RWPE2 (cell line): ENCODE measurements around the gene SMIM45.
A peak's percentile ranks its signal among the peaks of the same experiment; 100 is the strongest.

Experiments
- ATAC-seq: fragments of 200-7000 bp; cut with Tn5 transposase; 3 replicates; pipeline ENCODE4 v1.9.1; 2021; ENCODE audit warnings: low read depth
- DNase-seq: peaks from one replicate; pipeline ENCODE4 v3.0.0-alpha.2; 2020; ENCODE audit warnings: low spot score
- H3K27ac ChIP-seq: fragments of 450-650 bp; 2 replicates; pipeline ENCODE4 v1.5.1; 2017; ENCODE audit warnings: mild to moderate bottlenecking; ENCODE audit not compliant: poor library complexity, severe bottlenecking
- H3K27me3 ChIP-seq: fragments of 250-450 bp; sonication (Bioruptor Pico); 2 replicates; pipeline ENCODE4 v1.5.1; 2021; ENCODE audit warnings: mild to moderate bottlenecking, moderate library complexity; ENCODE audit not compliant: insufficient read depth, poor library complexity, severe bottlenecking
- H3K36me3 ChIP-seq: fragments of 250-450 bp; sonication (Bioruptor Pico); 2 replicates; pipeline ENCODE4 v1.5.1; 2020; ENCODE audit warnings: low read depth, mild to moderate bottlenecking, moderate library complexity
- H3K4me1 ChIP-seq: fragments of 250-450 bp; sonication (Bioruptor Pico); 2 replicates; pipeline ENCODE4 v1.5.1; 2021; ENCODE audit warnings: mild to moderate bottlenecking, moderate library complexity; ENCODE audit not compliant: insufficient read depth, poor library complexity, severe bottlenecking
- H3K4me3 ChIP-seq: fragments of 250-450 bp; sonication (Bioruptor Pico); 2 replicates; pipeline ENCODE4 v1.5.1; 2021; ENCODE audit warnings: mild to moderate bottlenecking, moderate library complexity; ENCODE audit not compliant: severe bottlenecking
- H3K9me3 ChIP-seq: fragments of 250-450 bp; sonication (Bioruptor Pico); 2 replicates; pipeline ENCODE4 v1.5.1; 2021; ENCODE audit warnings: mild to moderate bottlenecking, moderate library complexity; ENCODE audit not compliant: severe bottlenecking
- TF ChIP-seq, protein P1 (sequence below): fragments of 450-650 bp; IDR thresholded peaks from one replicate; pipeline ENCODE4 v1.5.1; 2017; ENCODE audit warnings: mild to moderate bottlenecking, moderate library complexity; ENCODE audit not compliant: poor library complexity, severe bottlenecking

Gene SMIM45

DNA sequence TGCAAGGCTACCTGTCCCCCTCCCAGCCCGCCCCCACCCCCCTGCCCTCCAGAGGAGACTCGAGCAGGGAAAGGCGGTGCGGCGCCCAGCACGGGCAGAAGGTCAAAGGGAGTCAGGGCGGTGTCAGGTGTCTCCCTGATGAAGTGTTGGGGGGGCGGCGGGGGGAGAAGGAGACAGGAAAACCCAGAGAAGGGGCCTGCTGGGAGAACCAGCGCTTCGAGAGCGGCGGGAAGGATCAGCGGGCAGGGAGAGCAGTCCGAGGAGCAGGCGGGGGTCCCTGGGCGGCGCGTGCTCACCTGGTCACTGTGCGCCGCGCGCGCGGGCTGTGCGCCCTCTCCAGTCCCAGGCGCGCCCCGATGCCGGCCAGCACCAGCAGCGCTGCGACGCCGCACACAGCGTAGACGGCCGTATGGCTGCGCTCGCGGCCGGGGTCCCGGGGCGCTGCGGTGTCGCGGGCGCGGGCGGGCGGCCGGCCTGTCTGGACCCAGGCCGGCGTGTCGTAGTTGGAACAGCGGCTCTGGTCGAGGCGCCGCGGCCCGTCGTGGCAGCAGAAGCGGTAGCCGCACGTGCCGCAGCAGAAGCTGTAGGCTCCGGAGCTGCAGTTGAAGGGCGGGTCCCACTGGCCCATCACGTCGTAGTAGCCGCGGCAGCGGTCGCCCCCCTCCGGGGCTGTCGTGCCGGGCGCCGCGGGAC is 38.0 kb upstream of the SMIM45 start:
- TF ChIP-seq, protein P1, sequence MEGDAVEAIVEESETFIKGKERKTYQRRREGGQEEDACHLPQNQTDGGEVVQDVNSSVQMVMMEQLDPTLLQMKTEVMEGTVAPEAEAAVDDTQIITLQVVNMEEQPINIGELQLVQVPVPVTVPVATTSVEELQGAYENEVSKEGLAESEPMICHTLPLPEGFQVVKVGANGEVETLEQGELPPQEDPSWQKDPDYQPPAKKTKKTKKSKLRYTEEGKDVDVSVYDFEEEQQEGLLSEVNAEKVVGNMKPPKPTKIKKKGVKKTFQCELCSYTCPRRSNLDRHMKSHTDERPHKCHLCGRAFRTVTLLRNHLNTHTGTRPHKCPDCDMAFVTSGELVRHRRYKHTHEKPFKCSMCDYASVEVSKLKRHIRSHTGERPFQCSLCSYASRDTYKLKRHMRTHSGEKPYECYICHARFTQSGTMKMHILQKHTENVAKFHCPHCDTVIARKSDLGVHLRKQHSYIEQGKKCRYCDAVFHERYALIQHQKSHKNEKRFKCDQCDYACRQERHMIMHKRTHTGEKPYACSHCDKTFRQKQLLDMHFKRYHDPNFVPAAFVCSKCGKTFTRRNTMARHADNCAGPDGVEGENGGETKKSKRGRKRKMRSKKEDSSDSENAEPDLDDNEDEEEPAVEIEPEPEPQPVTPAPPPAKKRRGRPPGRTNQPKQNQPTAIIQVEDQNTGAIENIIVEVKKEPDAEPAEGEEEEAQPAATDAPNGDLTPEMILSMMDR: no peak
- peak overlapping the region; percentile 29 for H3K4me3 ChIP-seq
- H3K9me3 ChIP-seq: no peaks in the 10 kb centered on the region
- no peaks in the 10 kb centered on the region for H3K36me3 ChIP-seq
- peaks cover 62% of the 10 kb centered on the region for H3K27me3 ChIP-seq
- H3K4me1 ChIP-seq: peaks cover 6% of the 10 kb centered on the region
- ATAC-seq: no peak
- no peak for DNase-seq
- no peak overlapping the region for H3K27ac ChIP-seq

DNA sequence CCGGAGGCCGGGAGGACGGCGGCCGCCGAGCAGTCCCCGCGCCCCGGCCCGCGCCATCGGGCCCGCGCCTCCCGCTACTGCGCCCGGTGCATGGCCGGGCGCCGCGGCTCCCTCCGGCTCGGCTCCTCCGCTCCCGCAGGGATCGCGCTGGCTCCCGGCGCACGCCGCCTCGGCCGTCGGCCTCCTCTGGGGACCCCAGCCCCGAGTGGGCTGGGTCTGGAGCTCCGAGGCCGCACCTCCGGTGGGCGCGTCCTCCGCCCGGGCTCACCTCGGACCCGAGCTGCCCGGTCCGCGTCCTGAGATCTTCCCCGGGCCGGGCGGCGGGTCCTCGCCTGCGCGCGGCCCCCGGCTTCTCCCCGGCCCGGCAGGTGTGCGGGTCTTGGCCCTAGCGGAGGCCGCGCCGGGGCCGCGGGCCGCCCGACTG is 37.3 kb upstream of the SMIM45 start:
- peaks cover 6% of the 10 kb centered on the region for H3K4me1 ChIP-seq
- H3K27me3 ChIP-seq: peaks cover 59% of the 10 kb centered on the region
- H3K36me3 ChIP-seq: no peaks in the 10 kb centered on the region
- peak overlapping the region; percentile 29 for H3K4me3 ChIP-seq
- H3K9me3 ChIP-seq: no peaks in the 10 kb centered on the region
- TF ChIP-seq, protein P1: no peak
- no peak for DNase-seq
- H3K27ac ChIP-seq: no peak overlapping the region
- no peak for ATAC-seq

DNA sequence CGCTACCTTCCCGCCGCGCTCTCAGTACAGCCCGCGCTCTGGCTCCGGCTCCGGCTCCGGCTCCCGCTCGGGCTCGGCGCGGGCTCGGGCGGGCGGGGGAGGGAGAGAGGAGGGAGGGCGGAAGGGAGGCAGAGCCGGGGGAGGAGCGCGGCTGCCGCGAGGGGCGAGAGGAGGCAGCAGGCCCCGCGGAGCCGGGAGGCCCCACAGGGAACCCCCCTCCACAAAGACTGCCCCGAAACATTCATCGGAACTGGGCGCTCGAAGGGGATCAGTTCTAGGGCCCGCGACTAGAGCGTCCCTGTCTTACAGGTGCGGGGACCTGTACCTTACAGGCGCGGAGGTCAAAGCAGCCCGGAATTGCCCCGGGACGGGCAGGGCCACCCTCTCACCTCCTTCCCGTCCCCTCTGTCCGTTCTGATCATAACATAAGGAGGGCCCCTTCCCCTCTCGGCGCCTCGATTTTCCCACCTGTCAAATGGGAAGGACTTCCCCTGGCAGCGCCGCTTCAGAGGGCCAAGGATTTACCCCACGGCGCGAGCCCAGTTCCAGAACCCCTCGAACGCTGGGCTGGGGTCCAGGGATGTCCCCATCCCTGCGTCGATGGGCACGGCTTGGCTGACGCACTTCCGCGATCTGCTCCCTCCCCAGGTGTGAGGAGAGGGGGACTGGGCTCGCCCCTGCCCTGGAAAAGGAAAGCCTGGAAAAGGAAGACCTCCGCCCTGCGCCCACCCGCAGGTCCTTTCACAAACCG is 36.7 kb upstream of the SMIM45 start, which contains the start of gene SHISA8:
Gene SHISA8, minus strand, starts transcription at position 40 of the 751 bp plus-strand sequence. CDS start 407 bp downstream, outside the sequence.
- H3K27me3 ChIP-seq: peaks cover 55% of the 10 kb centered on the region
- H3K4me3 ChIP-seq: peak within 1 kb of the TSS; percentile 29
- ATAC-seq: peak; percentile 49
- DNase-seq: no peak
- H3K27ac ChIP-seq: no peak within 1 kb of the TSS
- no peaks in the 10 kb centered on the region for H3K36me3 ChIP-seq
- H3K4me1 ChIP-seq: peaks cover 6% of the 10 kb centered on the region
- TF ChIP-seq, protein P1: no peak
- H3K9me3 ChIP-seq: no peaks in the 10 kb centered on the region

- H3K4me3 ChIP-seq: no peak overlapping the region
- ATAC-seq: no peak
- TF ChIP-seq, protein P1: no peak
- H3K27ac ChIP-seq: no peak overlapping the region
- peaks cover 49% of the 10 kb centered on the region for H3K27me3 ChIP-seq
- no peaks in the 10 kb centered on the region for H3K36me3 ChIP-seq
- peaks cover 6% of the 10 kb centered on the region for H3K4me1 ChIP-seq
- H3K9me3 ChIP-seq: no peaks in the 10 kb centered on the region
- DNase-seq: no peak
Measured at GRCh38 chr22:41915786-41916493, 36.0 kb upstream of the SMIM45 start.
